Measurements from ENCODE around the gene TRIML2. TPM values are rescaled to one million over a fixed set of nuclear protein-coding genes. Genes with fewer than 3 reads are reported as not detected.

Gene TRIML2
- total RNA-seq, 1 donor from 2014 or later, result 13.4 TPM

- TF ChIP-seq, protein P1, sequence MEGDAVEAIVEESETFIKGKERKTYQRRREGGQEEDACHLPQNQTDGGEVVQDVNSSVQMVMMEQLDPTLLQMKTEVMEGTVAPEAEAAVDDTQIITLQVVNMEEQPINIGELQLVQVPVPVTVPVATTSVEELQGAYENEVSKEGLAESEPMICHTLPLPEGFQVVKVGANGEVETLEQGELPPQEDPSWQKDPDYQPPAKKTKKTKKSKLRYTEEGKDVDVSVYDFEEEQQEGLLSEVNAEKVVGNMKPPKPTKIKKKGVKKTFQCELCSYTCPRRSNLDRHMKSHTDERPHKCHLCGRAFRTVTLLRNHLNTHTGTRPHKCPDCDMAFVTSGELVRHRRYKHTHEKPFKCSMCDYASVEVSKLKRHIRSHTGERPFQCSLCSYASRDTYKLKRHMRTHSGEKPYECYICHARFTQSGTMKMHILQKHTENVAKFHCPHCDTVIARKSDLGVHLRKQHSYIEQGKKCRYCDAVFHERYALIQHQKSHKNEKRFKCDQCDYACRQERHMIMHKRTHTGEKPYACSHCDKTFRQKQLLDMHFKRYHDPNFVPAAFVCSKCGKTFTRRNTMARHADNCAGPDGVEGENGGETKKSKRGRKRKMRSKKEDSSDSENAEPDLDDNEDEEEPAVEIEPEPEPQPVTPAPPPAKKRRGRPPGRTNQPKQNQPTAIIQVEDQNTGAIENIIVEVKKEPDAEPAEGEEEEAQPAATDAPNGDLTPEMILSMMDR (IDR thresholded peaks at IDR 0.05; ENCODE audit: unreplicated experiment), result no peak
- no peak overlapping the region for H3K27ac Mint-ChIP-seq (ENCODE audit: unreplicated experiment)
Observed at GRCh38 chr4:188127214-188127874, 17.9 kb upstream of the TRIML2 start.

GRCh38 chr4:188121530-188121929 is 12.1 kb upstream of the TRIML2 start:
- Mint-ChIP-seq H3K27me3 (ENCODE audit: unreplicated experiment) (no peaks in the 10 kb centered on the region), H3K27ac (ENCODE audit: unreplicated experiment) (no peak overlapping the region), H3K9me3 (ENCODE audit: unreplicated experiment) (no peaks in the 10 kb centered on the region), H3K4me1 (ENCODE audit: unreplicated experiment) (peaks cover 4% of the 10 kb centered on the region), H3K4me3 (ENCODE audit: unreplicated experiment) (no peak overlapping the region), H3K36me3 (ENCODE audit: low read depth, unreplicated experiment) (no peaks in the 10 kb centered on the region)
- TF ChIP-seq, protein P1 (IDR thresholded peaks at IDR 0.05; ENCODE audit: unreplicated experiment), result no peak
- DNase-seq (ENCODE audit: low spot score), result no peak

More at GRCh38 chr4:188127214-188127874, 17.9 kb upstream of the TRIML2 start:
- DNase-seq (ENCODE audit: low spot score), result no peak
- H3K4me3 Mint-ChIP-seq (ENCODE audit: unreplicated experiment), result no peak overlapping the region
- H3K9me3 Mint-ChIP-seq (ENCODE audit: unreplicated experiment), result no peaks in the 10 kb centered on the region
- H3K4me1 Mint-ChIP-seq (ENCODE audit: unreplicated experiment), result no peaks in the 10 kb centered on the region
- no peaks in the 10 kb centered on the region for H3K36me3 Mint-ChIP-seq (ENCODE audit: low read depth, unreplicated experiment)
- H3K27me3 Mint-ChIP-seq (ENCODE audit: unreplicated experiment), result peaks cover 2% of the 10 kb centered on the region

DNA sequence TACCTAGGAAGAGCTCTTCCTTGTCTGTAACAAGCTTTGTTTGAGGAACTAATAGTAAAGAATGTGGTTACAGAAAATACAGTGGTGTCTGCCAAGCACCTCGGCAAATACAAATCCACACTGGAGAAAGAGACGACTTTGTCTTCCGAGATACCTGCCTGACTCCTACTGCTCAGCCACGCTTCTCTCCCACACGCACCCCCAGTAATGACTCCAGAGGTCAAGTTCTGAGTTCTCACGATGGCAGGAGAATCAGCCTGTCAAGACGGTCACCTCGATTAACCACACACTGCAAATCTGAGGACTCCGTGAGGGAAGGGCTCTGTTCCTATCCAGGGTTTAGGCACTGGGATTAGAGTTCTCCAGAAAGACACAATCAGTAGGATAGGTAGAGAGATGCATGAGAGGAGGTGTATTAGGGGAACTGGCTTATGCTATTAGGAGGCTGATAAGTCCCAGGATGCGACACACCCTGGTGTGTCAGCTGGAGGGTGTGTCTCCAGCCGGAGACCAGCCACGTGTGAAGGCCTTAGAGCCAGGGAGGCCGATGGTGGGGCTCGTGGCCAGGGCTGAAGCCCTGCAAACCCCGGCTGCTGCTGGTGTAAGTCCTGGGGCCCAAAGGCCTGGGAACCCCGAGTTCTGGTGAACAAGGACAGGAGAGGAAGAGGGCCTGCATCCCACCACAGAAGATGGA is 8.4 kb upstream of the TRIML2 start:
- Mint-ChIP-seq H3K27me3 (ENCODE audit: unreplicated experiment) (no peaks in the 10 kb centered on the region), H3K4me1 (ENCODE audit: unreplicated experiment) (peaks cover 7% of the 10 kb centered on the region), H3K9me3 (ENCODE audit: unreplicated experiment) (no peaks in the 10 kb centered on the region), H3K4me3 (ENCODE audit: unreplicated experiment) (no peak overlapping the region), H3K27ac (ENCODE audit: unreplicated experiment) (no peak overlapping the region), H3K36me3 (ENCODE audit: low read depth, unreplicated experiment) (no peaks in the 10 kb centered on the region)
- no peak for DNase-seq (ENCODE audit: low spot score)
- TF ChIP-seq, protein P1 (IDR thresholded peaks at IDR 0.05; ENCODE audit: unreplicated experiment), result no peak

GRCh38 chr4:188113156-188113555 is 3.8 kb upstream of the TRIML2 start:
- DNase-seq (ENCODE audit: low spot score), result no peak
- peaks cover under 1% of the 10 kb centered on the region for H3K27me3 Mint-ChIP-seq (ENCODE audit: unreplicated experiment)
- H3K4me3 Mint-ChIP-seq (ENCODE audit: unreplicated experiment), result no peak overlapping the region
- no peaks in the 10 kb centered on the region for H3K36me3 Mint-ChIP-seq (ENCODE audit: low read depth, unreplicated experiment)
- H3K27ac Mint-ChIP-seq (ENCODE audit: unreplicated experiment), result no peak overlapping the region
- TF ChIP-seq, protein P1 (IDR thresholded peaks at IDR 0.05; ENCODE audit: unreplicated experiment), result no peak
- no peaks in the 10 kb centered on the region for H3K9me3 Mint-ChIP-seq (ENCODE audit: unreplicated experiment)
- peaks cover 11% of the 10 kb centered on the region for H3K4me1 Mint-ChIP-seq (ENCODE audit: unreplicated experiment)

DNA sequence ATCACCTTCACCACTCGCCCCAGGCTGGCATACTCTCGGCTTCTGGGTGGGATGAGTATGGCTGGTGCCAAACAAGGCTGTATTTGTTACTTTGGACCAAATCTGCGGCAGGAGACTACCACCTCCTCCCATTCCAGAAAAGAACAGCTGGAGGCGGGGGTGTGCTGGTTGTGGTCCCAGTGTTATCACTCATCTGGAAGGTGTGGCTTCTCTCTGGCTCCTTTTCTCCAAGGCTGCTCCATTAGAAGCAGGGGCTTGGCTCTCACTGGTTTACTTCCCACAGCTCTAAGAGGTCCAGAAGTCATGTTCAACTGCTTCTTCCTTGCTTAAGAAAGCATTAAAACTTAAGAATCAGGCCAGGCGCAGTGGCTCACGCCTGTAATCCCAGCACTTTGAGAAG is 2.6 kb upstream of the TRIML2 start:
- DNase-seq (ENCODE audit: low spot score), result no peak
- Mint-ChIP-seq H3K4me1 (ENCODE audit: unreplicated experiment) (peaks cover 16% of the 10 kb centered on the region), H3K4me3 (ENCODE audit: unreplicated experiment) (no peak overlapping the region), H3K27ac (ENCODE audit: unreplicated experiment) (no peak overlapping the region), H3K9me3 (ENCODE audit: unreplicated experiment) (no peaks in the 10 kb centered on the region), H3K36me3 (ENCODE audit: low read depth, unreplicated experiment) (no peaks in the 10 kb centered on the region), H3K27me3 (ENCODE audit: unreplicated experiment) (peaks cover 2% of the 10 kb centered on the region)
- TF ChIP-seq, protein P1 (IDR thresholded peaks at IDR 0.05; ENCODE audit: unreplicated experiment), result no peak
